Osteoblast (primary cell): ENCODE results near the gene HOXC10. TPM values are rescaled to one million over a fixed set of nuclear protein-coding genes. Genes with fewer than 3 reads are reported as not detected.

Experiments
- DNase-seq: peaks from one replicate; pipeline ENCODE4 v3.0.0; 2011; ENCODE audit warnings: low spot score, mixed read lengths; ENCODE audit not compliant: insufficient read length; ENCODE audit errors: missing footprints
- H2AFZ ChIP-seq: 2 replicates; pipeline ENCODE4 v1.6.0; 2011; ENCODE audit warnings: mild to moderate bottlenecking, low read length
- H3K27ac ChIP-seq: 2 replicates; pipeline ENCODE4 v1.5.1; 2011; ENCODE audit warnings: mild to moderate bottlenecking, low read depth, low read length, moderate library complexity
- H3K27me3 ChIP-seq: 2 replicates; pipeline ENCODE4 v1.6.0; 2012; ENCODE audit warnings: mild to moderate bottlenecking, control low read depth, inconsistent platforms, low read length, moderate library complexity; ENCODE audit not compliant: insufficient read depth
- H3K36me3 ChIP-seq: 2 replicates; pipeline ENCODE4 v1.5.1; 2011; ENCODE audit warnings: mild to moderate bottlenecking, low read length, control low read depth, moderate library complexity; ENCODE audit not compliant: insufficient read depth
- H3K4me1 ChIP-seq: 2 replicates; pipeline ENCODE4 v1.5.1; 2011; ENCODE audit warnings: mild to moderate bottlenecking, low read length, control low read depth, moderate library complexity; ENCODE audit not compliant: insufficient read depth
- H3K4me2 ChIP-seq: 2 replicates; pipeline ENCODE4 v1.6.0; 2011; ENCODE audit warnings: mild to moderate bottlenecking, low read length; ENCODE audit not compliant: insufficient read depth
- H3K4me3 ChIP-seq: fragments of 200-600 bp; sonication (generic); 3 replicates; pipeline ENCODE4 v1.5.1; 2012; ENCODE audit warnings: mild to moderate bottlenecking, low read length, inconsistent platforms; ENCODE audit not compliant: insufficient read depth
- H3K79me2 ChIP-seq: 2 replicates; pipeline ENCODE4 v1.6.0; 2012; ENCODE audit warnings: mild to moderate bottlenecking, low read length, control low read depth, inconsistent platforms; ENCODE audit not compliant: insufficient read depth
- H3K9me3 ChIP-seq: 2 replicates; pipeline ENCODE4 v1.5.1; 2011; ENCODE audit warnings: low read depth, low read length, control low read depth
- H4K20me1 ChIP-seq: 2 replicates; pipeline ENCODE4 v1.6.0; 2012; ENCODE audit warnings: mild to moderate bottlenecking, low read length, control low read depth; ENCODE audit not compliant: insufficient read depth
- CTCF ChIP-seq: IDR thresholded peaks from 2 replicates; pipeline ENCODE4 v1.5.1; 2011; ENCODE audit warnings: mild to moderate bottlenecking, low read depth, low read length, moderate library complexity; ENCODE audit errors: extremely low read depth
- total RNA-seq: library from RNA; depleted of rRNA; stranded (reverse); fragments of >200 nt; gene quantifications from 2 replicates; pipeline ENCODE4 v1.2.3, GENCODE V29; 2012

Gene HOXC10
- total RNA-seq, 1 donor, result 11.2 TPM

- no peak for TF ChIP-seq CTCF
- H4K20me1 ChIP-seq, result peaks cover 27% of the 10 kb centered on the region
- no peaks in the 10 kb centered on the region for H3K36me3 ChIP-seq
- DNase-seq, result no peak
- no peaks in the 10 kb centered on the region for H3K9me3 ChIP-seq
- peaks cover 100% of the 10 kb centered on the region for H3K79me2 ChIP-seq
- H3K4me1 ChIP-seq, result peaks cover 60% of the 10 kb centered on the region
- peak overlapping the region; percentile 88 for H3K4me2 ChIP-seq
- no peak overlapping the region for H2AFZ ChIP-seq
- H3K27ac ChIP-seq, result no peak overlapping the region
- H3K27me3 ChIP-seq, result no peaks in the 10 kb centered on the region
- no peak overlapping the region for H3K4me3 ChIP-seq
These were observed 8.4 kb downstream of the HOXC10 start for GRCh38 chr12:53993162-53994008.

GRCh38 chr12:53994009-53994263 lies 9.0 kb downstream of the HOXC10 start:
- Histone ChIP-seq H3K27me3 (no peaks in the 10 kb centered on the region), H3K27ac (no peak overlapping the region), H3K79me2 (peaks cover 100% of the 10 kb centered on the region), H3K9me3 (no peaks in the 10 kb centered on the region), H2AFZ (no peak overlapping the region), H4K20me1 (peaks cover 27% of the 10 kb centered on the region), H3K4me2 (peak overlapping the region; percentile 88), H3K4me3 (peak overlapping the region; percentile 83), H3K36me3 (no peaks in the 10 kb centered on the region), H3K4me1 (peaks cover 59% of the 10 kb centered on the region)
- DNase-seq, result no peak
- TF ChIP-seq CTCF, result no peak

GRCh38 chr12:53994264-53995001 lies 9.5 kb downstream of the HOXC10 start:
- Histone ChIP-seq H3K4me1 (peaks cover 54% of the 10 kb centered on the region), H2AFZ (peak overlapping the region; percentile 81), H3K79me2 (peaks cover 98% of the 10 kb centered on the region), H3K4me2 (peak overlapping the region; percentile 88), H3K9me3 (no peaks in the 10 kb centered on the region), H3K36me3 (no peaks in the 10 kb centered on the region), H3K4me3 (peak overlapping the region; percentile 83), H3K27ac (peak overlapping the region; percentile 91), H4K20me1 (peaks cover 27% of the 10 kb centered on the region), H3K27me3 (no peaks in the 10 kb centered on the region)
- no peak for TF ChIP-seq CTCF
- peak; percentile 88 for DNase-seq

GRCh38 chr12:53995002-53995377 lies 10.0 kb downstream of the HOXC10 start:
- Histone ChIP-seq H3K4me1 (peaks cover 51% of the 10 kb centered on the region), H3K36me3 (no peaks in the 10 kb centered on the region), H3K27ac (peak overlapping the region; percentile 91), H3K4me2 (peak overlapping the region; percentile 88), H3K9me3 (no peaks in the 10 kb centered on the region), H3K79me2 (peaks cover 98% of the 10 kb centered on the region), H3K4me3 (peak overlapping the region; percentile 83), H4K20me1 (peaks cover 27% of the 10 kb centered on the region), H2AFZ (peak overlapping the region; percentile 81), H3K27me3 (no peaks in the 10 kb centered on the region)
- DNase-seq, result no peak
- TF ChIP-seq CTCF, result no peak
